ENCODE data around the gene OSBPL10.

GRCh38 chr3:31776016-31776415 lies 205.0 kb downstream of the OSBPL10 start:
- TF ChIP-seq SP1 (IDR thresholded peaks at IDR 0.05) (no peak), CTBP1 (IDR thresholded peaks at IDR 0.05; ENCODE audit: borderline replicate concordance) (no peak), HDGF (IDR thresholded peaks at IDR 0.05; ENCODE audit: borderline replicate concordance) (no peak), FOXA1 (IDR thresholded peaks at IDR 0.05) (no peak), ELF4 (IDR thresholded peaks at IDR 0.05) (no peak), BHLHE40 (IDR thresholded peaks at IDR 0.05; ENCODE audit: borderline replicate concordance) (no peak), TARDBP (IDR thresholded peaks at IDR 0.05) (no peak), NFRKB (IDR thresholded peaks at IDR 0.05) (no peak), L3MBTL2 (conservative IDR thresholded peaks at IDR 0.05) (no peak), FOXK2 (IDR thresholded peaks at IDR 0.05) (no peak), ZNF384 (IDR thresholded peaks at IDR 0.05) (no peak), FOXM1 (IDR thresholded peaks at IDR 0.05; ENCODE audit: borderline replicate concordance) (no peak)

All from HEK293T (cell line).